Ovary (tissue), 3 donors: ENCODE results near the gene BICC1.

Experiments
- CTCF ChIP-seq, 3 donors: fragments of 450-650 bp in 2 of 3; fragments of 200-600 bp in 1 of 3; IDR thresholded peaks; one replicate each; pipeline versions ENCODE4 v1.5.1 to v1.8.0; 2016 to 2022; ENCODE audit warnings: antibody characterized with exemption in 3 of 3, mild to moderate bottlenecking in 1 of 3
- EP300 ChIP-seq: sonication (generic); formaldehyde crosslinking; IDR thresholded peaks from one replicate; pipeline ENCODE4 v1.6.1; 2017; ENCODE audit warnings: antibody characterized with exemption
- POLR2A ChIP-seq: fragments of 450-650 bp; IDR thresholded peaks from one replicate; pipeline ENCODE4 v1.6.1; 2017; ENCODE audit warnings: antibody characterized with exemption, mild to moderate bottlenecking, moderate library complexity
- donor health status: DM: no; HTN: no; CAD: no.

DNA sequence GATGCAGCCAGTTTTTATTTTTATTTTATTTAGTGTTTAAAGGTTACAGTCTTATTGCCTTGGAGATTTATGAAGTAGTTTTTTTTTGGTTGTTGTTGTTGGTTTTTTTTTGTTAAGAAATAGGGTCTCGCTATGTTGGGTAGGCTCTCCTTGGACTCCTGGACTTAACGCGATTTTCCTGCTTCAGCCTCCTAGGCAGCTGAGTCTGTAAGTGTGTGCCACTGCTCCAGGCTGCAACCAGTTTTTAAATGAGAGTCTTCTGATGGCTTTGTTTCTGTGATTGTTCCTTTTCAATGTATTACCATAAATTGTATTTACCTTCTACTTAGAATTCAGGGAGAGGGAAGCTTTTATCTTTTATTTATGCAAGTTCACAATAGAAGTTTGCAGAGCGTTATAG is 62.8 kb downstream of the BICC1 start:
- no peak for TF ChIP-seq CTCF (IDR thresholded peaks at IDR 0.05)
- TF ChIP-seq EP300, result no peak
- no peak for TF ChIP-seq POLR2A
